GM21423 (cell line): ENCODE data around the gene PSMD2.

ENCODE experiments used
- ATAC-seq: cut with Tn5 transposase; IDR thresholded peaks from one replicate; pipeline ENCODE4 v1.9.1; 2021; ENCODE audit warnings: mild to moderate bottlenecking, moderate library complexity; ENCODE audit not compliant: unreplicated experiment

The PSMD2 gene

GRCh38 chr3:184354121-184354728 is 55.2 kb downstream of the PSMD2 start:
- no peak for ATAC-seq

GRCh38 chr3:184354754-184355153 is 55.7 kb downstream of the PSMD2 start:
- no peak for ATAC-seq

GRCh38 chr3:184355261-184356040 is 56.4 kb downstream of the PSMD2 start:
- no peak for ATAC-seq

GRCh38 chr3:184357248-184358123 is 58.4 kb downstream of the PSMD2 start:
- ATAC-seq, result no peak

DNA sequence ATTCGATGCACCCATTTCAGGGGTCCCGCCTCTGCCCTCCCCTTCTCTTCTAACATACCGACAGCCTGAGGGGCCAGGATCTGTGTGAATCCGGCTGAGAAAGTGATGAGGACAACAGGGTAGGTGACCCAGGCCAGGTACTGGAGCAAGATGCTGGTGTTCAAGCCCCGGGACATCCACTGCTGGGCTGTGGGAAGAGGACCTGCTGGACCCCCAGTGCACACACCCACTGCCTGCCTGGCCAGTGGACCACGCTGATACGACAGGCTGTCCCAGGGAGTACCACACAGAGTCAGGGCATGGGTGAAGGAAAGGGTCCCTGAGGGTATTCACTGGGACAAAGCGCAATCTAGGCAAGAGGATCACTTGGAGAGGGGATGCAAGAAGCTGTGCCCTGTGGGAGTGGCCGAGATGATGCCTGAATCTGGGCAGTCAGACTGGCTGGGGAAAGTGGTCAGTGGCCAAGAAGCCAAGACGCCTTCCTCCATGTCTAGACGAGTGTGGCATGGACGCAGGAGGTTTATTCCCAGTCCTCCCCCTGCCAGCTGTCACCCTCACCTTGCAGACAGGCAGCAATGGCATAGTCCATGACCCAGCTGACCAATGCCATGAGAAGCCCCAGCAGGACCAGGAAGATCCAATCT is 59.2 kb downstream of the PSMD2 start:
- ATAC-seq, result no peak
